GM10248 (cell line): Measurements from ENCODE around the gene FADS3.

Experiments used
- CTCF ChIA-PET: fragments of 300-600 bp; sonication (Branson Sonifier 250); formaldehyde crosslinking; extraction: SDS; loops from one replicate; lab custom pipeline; 2021; ENCODE audit warnings: antibody characterized with exemption; lab: Yijun Ruan, JAX
- POLR2A ChIA-PET: fragments of 350-650 bp; sonication (Branson Sonifier 250); formaldehyde crosslinking; extraction: SDS; loops from one replicate; lab custom pipeline; 2020; ENCODE audit warnings: antibody characterized with exemption; lab: Yijun Ruan, JAX
- DNase-seq: peaks from one replicate; pipeline ENCODE4 v3.0.0; 2012; ENCODE audit errors: extremely low spot score
- CTCF ChIP-seq: IDR thresholded peaks from 2 replicates; pipeline ENCODE4 v1.5.1; 2012; ENCODE audit warnings: mild to moderate bottlenecking, low read depth; ENCODE audit errors: extremely low read depth, missing control alignments, control extremely low read depth

The FADS3 gene

GRCh38 chr11:61840371-61840770, 51.0 kb downstream of the FADS3 start:
- TF ChIP-seq CTCF: no peak
- CTCF ChIA-PET: interaction anchor here (1.0 to 3.9 kb wide), 6 partner anchors 10 to 267 kb away, joined by 3 to 14 read pairs (median 6); partner anchors contain the start of gene FADS2
- POLR2A ChIA-PET: no interaction called here
- DNase-seq: no peak

- POLR2A ChIA-PET: no interaction called here
- CTCF ChIA-PET: interaction anchor here (1.0 to 3.9 kb wide), 6 partner anchors 9 to 108 kb away, joined by 3 to 14 read pairs (median 6); partner anchors contain the start of gene FADS2
- DNase-seq: no peak
- TF ChIP-seq CTCF: no peak
Measured at GRCh38 chr11:61839742-61840141, 51.6 kb downstream of the FADS3 start.

GRCh38 chr11:61838921-61839320, 52.4 kb downstream of the FADS3 start:
- ChIA-PET POLR2A (no interaction called here), CTCF (interaction anchor here (1.1 to 3.9 kb wide), 3 partner anchors 10 to 109 kb away, joined by 3 to 14 read pairs (median 5); partner anchors contain the start of gene FADS2)
- TF ChIP-seq CTCF: no peak
- no peak for DNase-seq

GRCh38 chr11:61838501-61838900, 52.8 kb downstream of the FADS3 start:
- ChIA-PET CTCF (interaction anchor here (1.7 to 3.9 kb wide), 2 partner anchors 10 to 109 kb away, joined by 5 to 14 read pairs; partner anchors contain the start of gene FADS2), POLR2A (no interaction called here)
- TF ChIP-seq CTCF: no peak
- no peak for DNase-seq

GRCh38 chr11:61837411-61838005, 53.8 kb downstream of the FADS3 start:
- ChIA-PET POLR2A (no interaction called here), CTCF (interaction anchor here (1.0 to 3.9 kb wide), 3 partner anchors 9 to 40 kb away, joined by 3 to 14 read pairs (median 4); partner anchors contain the start of gene FADS2)
- TF ChIP-seq CTCF: no peak
- DNase-seq: no peak

GRCh38 chr11:61836193-61836592, 55.2 kb downstream of the FADS3 start:
- no peak for TF ChIP-seq CTCF
- DNase-seq: no peak
- ChIA-PET POLR2A (no interaction called here), CTCF (interaction anchor here (1.0 to 1.6 kb wide), 3 partner anchors 13 to 39 kb away, joined by 3 to 4 read pairs (median 3); no protein-coding TSS in a partner anchor)
